Heart left ventricle (tissue), 16 donors: ENCODE data around the gene DMRTC2. TPM values are rescaled to one million over a fixed set of nuclear protein-coding genes. Genes with fewer than 3 reads are reported as not detected.

Experiments
- ATAC-seq, 4 donors: fragments of 200-7000 bp; cut with Tn5 transposase; one replicate each; pipeline ENCODE4 v1.9.1; 2020 to 2022; ENCODE audit warnings: moderate library complexity in 4 of 4, mild to moderate bottlenecking in 3 of 4, moderate number of reproducible peaks in 1 of 4
- DNase-seq, 5 donors: peaks; one replicate each; pipeline ENCODE4 v3.0.0-alpha.2; 2020
- H3K27ac ChIP-seq, 12 donors: fragments of 200-600 bp; sonication (generic) in 4 of 12; one replicate each; pipeline versions ENCODE4 v1.5.0 to v1.8.0; 2016 to 2022; ENCODE audit warnings: mild to moderate bottlenecking in 2 of 12
- H3K27me3 ChIP-seq, 9 donors: fragments of 200-600 bp; sonication (generic) in 2 of 9; one replicate each; pipeline versions ENCODE4 v1.5.1 to v1.8.0; 2016 to 2022; ENCODE audit warnings: mild to moderate bottlenecking in 3 of 9
- H3K36me3 ChIP-seq, 9 donors: fragments of 200-600 bp; sonication (generic) in 2 of 9; one replicate each; pipeline versions ENCODE4 v1.5.0 to v1.8.0; 2018 to 2022; ENCODE audit warnings: mild to moderate bottlenecking in 2 of 9
- H3K4me1 ChIP-seq, 12 donors: fragments of 200-600 bp; sonication (generic) in 4 of 12; one replicate each; pipeline versions ENCODE4 v1.5.0 to v1.8.0; 2016 to 2022; ENCODE audit warnings: mild to moderate bottlenecking in 3 of 12
- H3K4me3 ChIP-seq, 12 donors: fragments of 200-600 bp; sonication (generic) in 4 of 12; one replicate each; pipeline versions ENCODE4 v1.5.0 to v1.8.0; 2017 to 2022; ENCODE audit warnings: mild to moderate bottlenecking in 9 of 12, moderate library complexity in 4 of 12
- H3K9me3 ChIP-seq, 12 donors: fragments of 200-600 bp; sonication (generic) in 4 of 12; one replicate each; pipeline versions ENCODE4 v1.5.0 to v1.8.0; 2016 to 2022; ENCODE audit warnings: mild to moderate bottlenecking in 1 of 12
- POLR2A ChIP-seq, 2 donors: fragments of 450-650 bp; IDR thresholded peaks; one replicate each; pipeline ENCODE4 v1.6.1; 2017; ENCODE audit warnings: antibody characterized with exemption in 2 of 2, mild to moderate bottlenecking in 2 of 2, moderate library complexity in 2 of 2
- WGBS, 4 donors: extraction: QIAGEN DNeasy Blood & Tissue Kit in 2 of 4; methylation state at CpG; one replicate each; pipeline versions ENCODE4 v1.1.5 to v1.1.7; 2013 to 2018; 5-methylcytosine and 5-hydroxymethylcytosine counted together
- intact Hi-C, 10 donors: fragments of 100-400 bp; cut with DNase I; formaldehyde crosslinking; loops; one replicate each; pipeline versions ENCODE4 v1.11.1 to v1.14.2; 2022
- polyA plus RNA-seq, 2 donors: library from polyadenylated mRNA; stranded (reverse); fragments of 200-250 nt; gene quantifications; one replicate each; pipeline ENCODE4 v1.2.3, GENCODE V29; 2013
- total RNA-seq, 9 donors: library from RNA; depleted of rRNA in 2 of 9; stranded (reverse); fragments of >200 nt in 2 of 9; fragmentation: NEBNext Ultra II Directional in 3 of 9; extraction: Animal tissue kit (Norgen Biotek cat#: 25700) in 3 of 9; gene quantifications; one replicate each; pipeline versions ENCODE4 v1.1.0 to v1.2.4, GENCODE V29; 2016 to 2023
- TF ChIP-seq, protein P1 (sequence below), 12 donors: fragments of 200-600 bp; sonication (generic) in 4 of 12; IDR thresholded peaks; one replicate each; pipeline versions ENCODE4 v1.5.0 to v1.8.0; 2018 to 2022; ENCODE audit warnings: antibody characterized with exemption in 12 of 12, mild to moderate bottlenecking in 5 of 12
- donor health status: ischemic (EF 13 %, LVEDD 7.1; RV severe dilation, severe dysfunction).
- donor health status: healthy with polysubstance abuse.
- donor health status: DM: no; HTN: yes; CAD: no.
- donor health status: DM: no; HTN: no; CAD: no.
- donor health status: ischemic (EF 25% LVEDD 6.9; RV normal size, moderate dysfunction).
- donor health status: ischemic (EF 25% LVEDD 5.7; RV mildly dilated, moderate dysfunction).
- donor health status: healthy.
- donor health status: DM: yes; HTN: yes; CAD: no.
- donor health status: ischemic (EF 35%, LVEDD 5.7; RV mildly dilated, moderate dysfunction).
- donor health status: nonischemic (EF 11% LVEDD 7.7; RV severe dilation, severe dysfunction).
- donor health status: DM: yes; HTN: yes; CAD: no.
- donor health status: PGD.
- donor health status: ischemic (EF 29% LVEDD 5.4; RV normal size, mild dysfunction).
- donor health status: nonischemic (EF 23%, LVEDD 6.1; RV moderate dilation, normal function).

The DMRTC2 gene
- total and polyA plus RNA-seq, 11 donors: not detected

DNA sequence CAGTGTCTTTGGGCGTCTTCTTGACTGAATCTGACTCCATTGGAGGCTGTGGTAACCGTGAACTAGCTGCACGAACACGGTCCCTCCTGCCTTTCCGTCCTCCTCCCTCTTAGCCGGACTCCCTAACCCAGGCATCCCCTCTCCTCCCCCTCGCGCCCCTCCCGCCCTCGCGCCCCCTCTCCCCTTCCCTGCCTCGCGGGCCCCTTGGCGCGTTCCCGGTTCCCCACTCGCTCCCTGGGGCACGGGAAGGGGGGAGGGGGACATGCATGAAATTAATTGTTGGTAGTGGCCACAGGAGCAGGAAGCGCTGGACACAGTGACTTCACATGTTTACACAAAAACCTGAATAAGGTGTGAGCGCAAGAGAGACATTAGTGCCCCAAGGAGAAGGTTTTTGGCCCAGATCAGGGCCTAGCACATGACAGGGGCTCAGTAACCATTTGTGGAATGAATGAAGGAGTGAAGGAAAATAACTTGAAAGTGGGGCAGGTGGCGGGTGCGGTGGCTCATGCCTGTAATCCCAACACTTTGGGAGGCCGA lies 279 bp downstream of the DMRTC2 start:
- no peak for TF ChIP-seq POLR2A (IDR thresholded peaks at IDR 0.05)
- TF ChIP-seq, protein P1, sequence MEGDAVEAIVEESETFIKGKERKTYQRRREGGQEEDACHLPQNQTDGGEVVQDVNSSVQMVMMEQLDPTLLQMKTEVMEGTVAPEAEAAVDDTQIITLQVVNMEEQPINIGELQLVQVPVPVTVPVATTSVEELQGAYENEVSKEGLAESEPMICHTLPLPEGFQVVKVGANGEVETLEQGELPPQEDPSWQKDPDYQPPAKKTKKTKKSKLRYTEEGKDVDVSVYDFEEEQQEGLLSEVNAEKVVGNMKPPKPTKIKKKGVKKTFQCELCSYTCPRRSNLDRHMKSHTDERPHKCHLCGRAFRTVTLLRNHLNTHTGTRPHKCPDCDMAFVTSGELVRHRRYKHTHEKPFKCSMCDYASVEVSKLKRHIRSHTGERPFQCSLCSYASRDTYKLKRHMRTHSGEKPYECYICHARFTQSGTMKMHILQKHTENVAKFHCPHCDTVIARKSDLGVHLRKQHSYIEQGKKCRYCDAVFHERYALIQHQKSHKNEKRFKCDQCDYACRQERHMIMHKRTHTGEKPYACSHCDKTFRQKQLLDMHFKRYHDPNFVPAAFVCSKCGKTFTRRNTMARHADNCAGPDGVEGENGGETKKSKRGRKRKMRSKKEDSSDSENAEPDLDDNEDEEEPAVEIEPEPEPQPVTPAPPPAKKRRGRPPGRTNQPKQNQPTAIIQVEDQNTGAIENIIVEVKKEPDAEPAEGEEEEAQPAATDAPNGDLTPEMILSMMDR (IDR thresholded peaks at IDR 0.05): no peak
- Histone ChIP-seq H3K9me3 (no peaks in the 10 kb centered on the region), H3K4me3 (no peak overlapping the region), H3K27me3 (peaks cover 0 to 24% (median 4%) of the 10 kb centered on the region in 9 donors), H3K36me3 (no peaks in the 10 kb centered on the region), H3K4me1 (no peaks in the 10 kb centered on the region), H3K27ac (no peak overlapping the region)
- WGBS, 4 donors: 88 to 91% (median 90%) methylated on average over 23 of the region's 23 CpGs
- intact Hi-C loops: no loop called here
- DNase-seq (no peak), ATAC-seq (no peak)

DNA sequence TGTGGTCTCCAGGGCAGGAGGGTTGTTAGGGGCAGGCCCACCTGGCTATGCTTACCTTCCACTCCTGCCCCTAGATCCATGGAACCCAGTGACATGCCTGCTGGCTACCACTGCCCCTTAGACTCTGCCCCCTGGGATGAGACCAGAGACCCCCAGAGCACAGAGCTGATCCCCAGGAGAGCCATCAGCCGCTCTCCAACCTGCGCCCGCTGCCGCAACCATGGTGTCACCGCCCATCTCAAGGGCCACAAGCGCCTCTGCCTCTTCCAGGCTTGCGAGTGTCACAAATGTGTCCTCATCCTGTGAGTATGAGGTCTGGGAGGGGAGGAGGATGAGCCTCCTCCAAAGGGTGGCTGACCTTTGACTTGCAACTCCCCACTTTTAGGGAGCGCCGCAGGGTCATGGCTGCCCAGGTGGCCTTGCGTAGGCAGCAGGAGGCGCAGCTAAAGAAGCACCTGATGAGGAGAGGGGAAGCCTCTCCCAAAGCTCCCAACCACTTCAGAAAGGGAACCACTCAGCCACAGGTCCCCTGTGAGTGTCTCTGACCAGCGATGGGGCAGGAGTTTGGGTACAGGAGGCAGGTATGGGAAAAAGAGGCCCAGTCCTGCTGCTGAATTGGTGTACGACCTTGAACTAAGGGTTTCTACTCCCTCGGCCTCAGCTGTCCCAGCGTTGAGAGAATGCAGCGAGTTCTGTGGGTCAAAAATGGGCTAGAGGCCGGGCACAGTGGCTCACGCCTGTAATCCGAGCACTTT lies 2.7 kb downstream of the DMRTC2 start:
- Histone ChIP-seq H3K27me3 (peaks cover 0 to 17% (median 0%) of the 10 kb centered on the region in 9 donors), H3K27ac (no peak overlapping the region), H3K9me3 (no peaks in the 10 kb centered on the region), H3K4me1 (no peaks in the 10 kb centered on the region), H3K4me3 (no peak overlapping the region), H3K36me3 (no peaks in the 10 kb centered on the region)
- ATAC-seq (no peak), DNase-seq (no peak)
- 82 to 89% (median 86%) methylated on average over 13 to 19 of the region's 19 CpGs for WGBS, 4 donors
- TF ChIP-seq POLR2A (IDR thresholded peaks at IDR 0.05): no peak
- TF ChIP-seq, protein P1 (IDR thresholded peaks at IDR 0.05): no peak
- intact Hi-C loops: no loop called here

DNA sequence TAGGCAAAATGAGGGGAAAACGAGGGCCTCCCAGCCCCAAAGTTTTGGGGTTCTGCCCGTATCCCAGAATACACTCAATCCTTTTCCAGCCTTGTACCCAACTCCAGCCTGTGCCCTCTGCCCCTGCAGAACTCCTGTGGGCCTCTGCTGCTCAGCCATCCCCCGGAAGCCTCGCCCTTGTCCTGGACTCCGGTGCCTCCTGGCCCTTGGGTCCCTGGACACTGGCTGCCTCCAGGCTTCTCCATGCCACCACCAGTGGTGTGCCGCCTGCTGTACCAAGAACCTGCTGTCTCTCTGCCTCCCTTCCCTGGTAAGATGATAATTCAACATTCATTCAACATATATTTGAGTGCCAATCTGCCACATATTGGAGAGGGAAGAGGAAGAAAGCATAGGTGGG lies 3.8 kb downstream of the DMRTC2 start:
- peaks cover 0 to 15% (median 0%) of the 10 kb centered on the region in 9 donors for H3K27me3 ChIP-seq
- no peaks in the 10 kb centered on the region for H3K9me3 ChIP-seq
- intact Hi-C loops: no loop called here
- TF ChIP-seq POLR2A (IDR thresholded peaks at IDR 0.05): no peak
- TF ChIP-seq, protein P1 (IDR thresholded peaks at IDR 0.05): no peak
- no peak overlapping the region for H3K27ac ChIP-seq
- no peaks in the 10 kb centered on the region for H3K4me1 ChIP-seq
- H3K4me3 ChIP-seq: no peak overlapping the region
- 80 to 86% (median 82%) methylated on average over 6 of the region's 6 CpGs for WGBS, 4 donors
- DNase-seq (no peak), ATAC-seq (no peak)
- no peaks in the 10 kb centered on the region for H3K36me3 ChIP-seq

DNA sequence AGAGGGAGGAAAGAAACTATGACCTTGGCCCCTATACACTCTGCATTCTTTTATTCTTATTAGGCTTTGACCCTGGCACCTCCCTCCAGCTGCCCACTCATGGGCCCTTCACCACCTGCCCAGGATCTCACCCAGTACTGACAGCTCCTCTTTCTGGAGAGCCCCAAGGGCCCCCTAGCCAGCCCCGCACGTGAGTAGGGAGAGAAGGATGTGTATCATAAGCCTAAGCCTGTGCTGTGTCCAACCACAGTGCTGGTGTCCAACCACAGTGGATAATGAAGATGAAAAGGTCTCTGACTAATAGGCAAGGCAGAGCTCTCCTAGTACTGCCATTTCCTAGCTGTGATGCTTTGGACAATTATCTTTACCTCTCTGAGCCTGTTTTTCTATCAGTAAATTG lies 4.2 kb downstream of the DMRTC2 start:
- H3K4me3 ChIP-seq: no peak overlapping the region
- no peak for TF ChIP-seq POLR2A (IDR thresholded peaks at IDR 0.05)
- TF ChIP-seq, protein P1 (IDR thresholded peaks at IDR 0.05): no peak
- intact Hi-C loops: no loop called here
- DNase-seq (no peak), ATAC-seq (no peak)
- H3K27me3 ChIP-seq: peaks cover 0 to 15% (median 0%) of the 10 kb centered on the region in 9 donors
- no peaks in the 10 kb centered on the region for H3K9me3 ChIP-seq
- WGBS, 4 donors: 72 to 79% (median 74%) methylated on average over 2 of the region's 2 CpGs
- H3K27ac ChIP-seq: no peak overlapping the region
- no peaks in the 10 kb centered on the region for H3K36me3 ChIP-seq
- H3K4me1 ChIP-seq: no peaks in the 10 kb centered on the region
